Suprapubic skin (tissue), 4 donors: ENCODE data around the gene BNC2. TPM values are rescaled to one million over a fixed set of nuclear protein-coding genes. Genes with fewer than 3 reads are reported as not detected.
A peak's percentile ranks its signal among the peaks of the same experiment; 100 is the strongest.

ENCODE experiments used
- DNase-seq, 2 donors: peaks; one replicate each; pipeline ENCODE4 v3.0.0-alpha.2; 2019; ENCODE audit warnings: low spot score in 2 of 2
- H3K27ac ChIP-seq: fragments of 200-600 bp; sonication (generic); one replicate; pipeline ENCODE4 v1.5.1; 2019
- H3K27me3 ChIP-seq: fragments of 200-600 bp; sonication (generic); one replicate; pipeline ENCODE4 v1.5.1; 2019
- H3K36me3 ChIP-seq: fragments of 200-600 bp; sonication (generic); one replicate; pipeline ENCODE4 v1.5.1; 2019
- H3K4me1 ChIP-seq: fragments of 200-600 bp; sonication (generic); one replicate; pipeline ENCODE4 v1.5.1; 2019
- H3K4me3 ChIP-seq: fragments of 200-600 bp; sonication (generic); one replicate; pipeline ENCODE4 v1.5.1; 2019; ENCODE audit warnings: mild to moderate bottlenecking
- H3K9me3 ChIP-seq: fragments of 200-600 bp; sonication (generic); one replicate; pipeline ENCODE4 v1.5.1; 2019
- EP300 ChIP-seq: sonication (generic); formaldehyde crosslinking; IDR thresholded peaks from one replicate; pipeline ENCODE4 v1.6.1; 2017; ENCODE audit warnings: antibody characterized with exemption
- POLR2A ChIP-seq, 2 donors: fragments of 450-650 bp; IDR thresholded peaks; one replicate each; pipeline ENCODE4 v1.6.1; 2017; ENCODE audit warnings: antibody characterized with exemption in 2 of 2, mild to moderate bottlenecking in 2 of 2, moderate library complexity in 2 of 2
- POLR2AphosphoS5 ChIP-seq, 3 donors: sonication (generic); formaldehyde crosslinking; IDR thresholded peaks; one replicate each; pipeline ENCODE4 v1.6.1; 2017; ENCODE audit warnings: antibody characterized with exemption in 3 of 3
- WGBS: methylation state at CpG from one replicate; pipeline ENCODE4 v1.1.5; 2018; 5-methylcytosine and 5-hydroxymethylcytosine counted together
- total RNA-seq, 4 donors: library from RNA; depleted of rRNA; stranded (reverse); fragments of >200 nt; gene quantifications; one replicate each; pipeline ENCODE4 v1.1.0, GENCODE V29; 2016
- TF ChIP-seq, protein P1 (sequence below), 2 donors: fragments of 200-600 bp in 1 of 2; fragments of 450-650 bp in 1 of 2; sonication (generic) in 1 of 2; IDR thresholded peaks; one replicate each; pipeline ENCODE4 v1.5.1; 2016 to 2019; ENCODE audit warnings: antibody characterized with exemption in 2 of 2, mild to moderate bottlenecking in 1 of 2, moderate library complexity in 1 of 2

Gene BNC2
- total RNA-seq, 4 donors from 2014 or later = 6.5 to 12.3 (median 8.9) TPM

DNA sequence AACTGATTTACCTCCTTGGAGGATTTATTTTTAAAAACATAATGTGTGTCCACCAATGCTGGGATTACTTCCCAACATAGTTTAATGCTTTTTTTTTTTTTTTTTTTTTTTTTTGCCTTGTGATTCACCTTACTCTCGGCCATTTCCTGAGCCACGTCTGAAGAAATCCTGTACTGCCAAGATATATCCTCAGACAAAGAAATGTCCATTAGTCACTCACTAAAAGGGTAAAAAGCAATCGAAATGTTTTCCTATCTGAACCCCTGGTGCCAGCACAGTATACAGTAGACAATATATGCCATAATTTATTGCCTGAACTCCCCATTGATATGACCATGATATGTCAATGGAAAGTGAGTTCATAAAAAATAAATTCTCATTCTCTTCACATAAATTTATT, 344.1 kb downstream of the BNC2 start:
- Histone ChIP-seq H3K27ac (no peak overlapping the region), H3K36me3 (no peaks in the 10 kb centered on the region), H3K9me3 (no peaks in the 10 kb centered on the region), H3K4me1 (peaks cover 15% of the 10 kb centered on the region), H3K4me3 (no peak overlapping the region), H3K27me3 (no peaks in the 10 kb centered on the region)
- no peak for DNase-seq
- TF ChIP-seq POLR2AphosphoS5 (IDR thresholded peaks at IDR 0.05) (no peak), EP300 (no peak)
- TF ChIP-seq, protein P1, sequence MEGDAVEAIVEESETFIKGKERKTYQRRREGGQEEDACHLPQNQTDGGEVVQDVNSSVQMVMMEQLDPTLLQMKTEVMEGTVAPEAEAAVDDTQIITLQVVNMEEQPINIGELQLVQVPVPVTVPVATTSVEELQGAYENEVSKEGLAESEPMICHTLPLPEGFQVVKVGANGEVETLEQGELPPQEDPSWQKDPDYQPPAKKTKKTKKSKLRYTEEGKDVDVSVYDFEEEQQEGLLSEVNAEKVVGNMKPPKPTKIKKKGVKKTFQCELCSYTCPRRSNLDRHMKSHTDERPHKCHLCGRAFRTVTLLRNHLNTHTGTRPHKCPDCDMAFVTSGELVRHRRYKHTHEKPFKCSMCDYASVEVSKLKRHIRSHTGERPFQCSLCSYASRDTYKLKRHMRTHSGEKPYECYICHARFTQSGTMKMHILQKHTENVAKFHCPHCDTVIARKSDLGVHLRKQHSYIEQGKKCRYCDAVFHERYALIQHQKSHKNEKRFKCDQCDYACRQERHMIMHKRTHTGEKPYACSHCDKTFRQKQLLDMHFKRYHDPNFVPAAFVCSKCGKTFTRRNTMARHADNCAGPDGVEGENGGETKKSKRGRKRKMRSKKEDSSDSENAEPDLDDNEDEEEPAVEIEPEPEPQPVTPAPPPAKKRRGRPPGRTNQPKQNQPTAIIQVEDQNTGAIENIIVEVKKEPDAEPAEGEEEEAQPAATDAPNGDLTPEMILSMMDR (IDR thresholded peaks at IDR 0.05) = no peak
- 90% methylated on average over 3 of the region's 3 CpGs for WGBS

DNA sequence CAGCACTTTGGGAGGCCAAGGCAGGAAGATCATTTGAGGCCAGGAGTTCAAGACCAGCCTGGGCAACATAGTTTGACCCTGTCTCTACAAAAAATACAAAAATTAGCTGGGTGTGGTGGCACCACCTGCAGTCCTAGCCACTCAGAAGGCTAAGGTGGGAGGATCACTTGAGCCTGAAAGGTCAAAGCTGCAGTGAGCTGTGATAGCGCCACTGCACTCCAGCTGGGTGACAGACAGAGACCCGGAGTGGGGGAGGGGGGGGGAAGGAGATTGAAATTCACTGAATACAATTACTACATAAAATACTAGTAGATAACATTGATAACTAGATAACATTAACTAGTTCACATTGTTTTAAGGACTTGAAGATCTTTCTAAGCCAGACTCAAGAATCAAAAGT, 345.6 kb downstream of the BNC2 start:
- Histone ChIP-seq H3K27me3 (no peaks in the 10 kb centered on the region), H3K36me3 (no peaks in the 10 kb centered on the region), H3K4me1 (peaks cover 19% of the 10 kb centered on the region), H3K9me3 (no peaks in the 10 kb centered on the region), H3K4me3 (no peak overlapping the region), H3K27ac (no peak overlapping the region)
- 92% methylated on average over 2 of the region's 2 CpGs for WGBS
- no peak for DNase-seq
- no peak for TF ChIP-seq EP300
- TF ChIP-seq, protein P1 (IDR thresholded peaks at IDR 0.05) = no peak
- TF ChIP-seq POLR2A (IDR thresholded peaks at IDR 0.05) = no peak
- no peak for TF ChIP-seq POLR2AphosphoS5 (IDR thresholded peaks at IDR 0.05)

GRCh38 chr9:16524078-16524477, 346.4 kb downstream of the BNC2 start:
- peaks cover 19% of the 10 kb centered on the region for H3K4me1 ChIP-seq
- H3K4me3 ChIP-seq = no peak overlapping the region
- no peak for DNase-seq
- TF ChIP-seq POLR2A (IDR thresholded peaks at IDR 0.05) (no peak), POLR2AphosphoS5 (IDR thresholded peaks at IDR 0.05) (no peak), EP300 (no peak)
- TF ChIP-seq, protein P1 (IDR thresholded peaks at IDR 0.05) = no peak
- H3K27me3 ChIP-seq = no peaks in the 10 kb centered on the region
- H3K9me3 ChIP-seq = no peaks in the 10 kb centered on the region
- 89% methylated on average over 3 of the region's 3 CpGs for WGBS
- H3K27ac ChIP-seq = no peak overlapping the region
- no peaks in the 10 kb centered on the region for H3K36me3 ChIP-seq

GRCh38 chr9:16521868-16522411, 348.5 kb downstream of the BNC2 start:
- Histone ChIP-seq H3K9me3 (no peaks in the 10 kb centered on the region), H3K4me3 (no peak overlapping the region), H3K27me3 (no peaks in the 10 kb centered on the region), H3K4me1 (peaks cover 19% of the 10 kb centered on the region), H3K27ac (peak overlapping the region; percentile 61), H3K36me3 (no peaks in the 10 kb centered on the region)
- TF ChIP-seq POLR2A (IDR thresholded peaks at IDR 0.05) = no peak
- TF ChIP-seq EP300 = no peak
- TF ChIP-seq POLR2AphosphoS5 (IDR thresholded peaks at IDR 0.05) = no peak
- TF ChIP-seq, protein P1 (IDR thresholded peaks at IDR 0.05) = no peak
- DNase-seq = no peak
- WGBS = 26% methylated on average over 3 of the region's 3 CpGs

DNA sequence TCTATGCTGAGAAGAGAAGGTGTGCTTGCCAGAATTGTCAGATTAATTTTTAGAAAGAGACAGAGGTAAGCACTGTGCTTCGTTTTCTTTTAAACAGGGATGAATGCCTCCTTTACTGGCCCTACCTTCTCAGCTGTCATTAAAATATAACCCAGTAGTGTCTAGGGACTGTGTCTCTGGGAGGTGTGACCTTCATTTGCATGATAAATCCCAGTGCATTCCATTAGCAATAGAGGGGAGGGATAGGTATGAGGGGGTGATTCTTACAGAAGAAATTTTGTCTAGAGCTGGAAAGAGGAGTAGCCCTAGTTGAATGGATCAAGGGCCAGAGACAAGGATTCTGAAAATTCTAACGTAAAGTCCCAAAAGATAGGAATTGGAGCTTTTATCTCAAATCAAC, 351.5 kb downstream of the BNC2 start:
- H3K4me3 ChIP-seq = no peak overlapping the region
- WGBS = 95% methylated on average over 2 of the region's 2 CpGs

More for the DNA sequence above, 351.5 kb downstream of the BNC2 start:
- Histone ChIP-seq H3K27ac (no peak overlapping the region), H3K4me1 (peaks cover 23% of the 10 kb centered on the region), H3K27me3 (no peaks in the 10 kb centered on the region), H3K9me3 (no peaks in the 10 kb centered on the region), H3K36me3 (no peaks in the 10 kb centered on the region)
- TF ChIP-seq, protein P1 (IDR thresholded peaks at IDR 0.05) = no peak
- TF ChIP-seq POLR2AphosphoS5 (IDR thresholded peaks at IDR 0.05) (no peak), POLR2A (IDR thresholded peaks at IDR 0.05) (no peak), EP300 (no peak)
- DNase-seq = no peak
